ENCODE measurements around the gene MUSK.

MUSK gene

GRCh38 chr9:110846215-110846614 is 177.6 kb downstream of the MUSK start:
- no peaks in the 10 kb centered on the region for H3K27me3 ChIP-seq

GRCh38 chr9:110847671-110848070 is 179.1 kb downstream of the MUSK start:
- Histone ChIP-seq H3K4me3 (ENCODE audit: low read depth in 1 of 2, low read length in 1 of 2) (no peak overlapping the region), H3K27ac (no peak overlapping the region), H3K27me3 (no peaks in the 10 kb centered on the region), H3K9me3 (no peaks in the 10 kb centered on the region), H3K4me1 (ENCODE audit: control insufficient read depth in 1 of 2, insufficient read depth in 1 of 2, low read depth in 1 of 2, low read length in 1 of 2) (no peaks in the 10 kb centered on the region), H3K36me3 (no peaks in the 10 kb centered on the region)
- no peak for TF ChIP-seq CTCF (IDR thresholded peaks at IDR 0.05)

More at GRCh38 chr9:110846215-110846614, 177.6 kb downstream of the MUSK start:
- H3K4me3 ChIP-seq (ENCODE audit: low read depth in 1 of 2, low read length in 1 of 2) = no peak overlapping the region
- H3K9me3 ChIP-seq = no peaks in the 10 kb centered on the region
- no peaks in the 10 kb centered on the region for H3K4me1 ChIP-seq (ENCODE audit: control insufficient read depth in 1 of 2, insufficient read depth in 1 of 2, low read depth in 1 of 2, low read length in 1 of 2)
- no peak overlapping the region for H3K27ac ChIP-seq
- H3K36me3 ChIP-seq = no peaks in the 10 kb centered on the region
- no peak for TF ChIP-seq CTCF (IDR thresholded peaks at IDR 0.05)

- Histone ChIP-seq H3K9me3 (peaks cover 5% of the 10 kb centered on the region), H3K27ac (no peak overlapping the region), H3K4me3 (ENCODE audit: low read depth in 1 of 2, low read length in 1 of 2) (no peak overlapping the region), H3K4me1 (ENCODE audit: control insufficient read depth in 1 of 2, insufficient read depth in 1 of 2, low read depth in 1 of 2, low read length in 1 of 2) (no peaks in the 10 kb centered on the region), H3K36me3 (no peaks in the 10 kb centered on the region), H3K27me3 (no peaks in the 10 kb centered on the region)
- TF ChIP-seq CTCF (IDR thresholded peaks at IDR 0.05) = no peak
Measured at GRCh38 chr9:110850401-110851135, 182.0 kb downstream of the MUSK start.
